ENCODE measurements around the gene LDLRAD2. TPM values are rescaled to one million over a fixed set of nuclear protein-coding genes. Genes with fewer than 3 reads are reported as not detected.

LDLRAD2 gene
- polyA plus RNA-seq, 1 of the 3 experiments (the other 2 are of a cell fraction), result 0.02 TPM

- Histone ChIP-seq H3K79me2 (ENCODE audit: insufficient read depth) (no peaks in the 10 kb centered on the region), H2AFZ (ENCODE audit: low read depth) (no peak overlapping the region), H3K9me2 (no peaks in the 10 kb centered on the region), H3K4me1 (ENCODE audit: control insufficient read depth in 1 of 2, insufficient read depth in 2 of 2, low read depth in 1 of 2, low read length in 1 of 2) (no peaks in the 10 kb centered on the region; a peak in 1 of 4 replicates), H3K27me3 (ENCODE audit: insufficient read depth) (no peaks in the 10 kb centered on the region), H4K20me1 (ENCODE audit: insufficient read depth) (no peaks in the 10 kb centered on the region), H3K4me2 (no peak overlapping the region), H3K9ac (no peak overlapping the region), H3K9me3 (no peaks in the 10 kb centered on the region), H3K27ac (ENCODE audit: low read depth in 2 of 2, low read length in 1 of 2) (no peak overlapping the region), H3F3A (replicated peaks; ENCODE audit: insufficient read depth) (peaks cover 13% of the 10 kb centered on the region), H3K36me3 (replicated peaks in 1 of 2; ENCODE audit: control insufficient read depth in 1 of 2, insufficient read depth in 2 of 2, low read length in 1 of 2) (no peaks in the 10 kb centered on the region), H3K4me3 (ENCODE audit: low read depth in 2 of 2, low read length in 1 of 2) (no peak overlapping the region)
- peak; percentile 43; the same call in 1 of the 2 replicates for TF ChIP-seq JUND (IDR thresholded peaks at IDR 0.05)
- TF ChIP-seq USF1 (IDR thresholded peaks at IDR 0.05; ENCODE audit: borderline replicate concordance, low read depth), result 0 out of 2 replicates have a peak, but pooled peaks have one; percentile 10
- TF ChIP-seq GATA2 (CRISPR knock-in tag; IDR thresholded peaks at IDR 0.05), result no peak
- TF ChIP-seq GABPA (IDR thresholded peaks at IDR 0.05; ENCODE audit: low read depth), result no peak
- TF ChIP-seq FOSL2 (IDR thresholded peaks at IDR 0.05; ENCODE audit: borderline replicate concordance, low read depth), result peak; percentile 55
- peak; percentile 45; the same call in 1 of the 2 replicates for TF ChIP-seq TCF12 (IDR thresholded peaks at IDR 0.05)
- TF ChIP-seq, protein P1, sequence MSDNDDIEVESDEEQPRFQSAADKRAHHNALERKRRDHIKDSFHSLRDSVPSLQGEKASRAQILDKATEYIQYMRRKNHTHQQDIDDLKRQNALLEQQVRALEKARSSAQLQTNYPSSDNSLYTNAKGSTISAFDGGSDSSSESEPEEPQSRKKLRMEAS (IDR thresholded peaks at IDR 0.05; ENCODE audit: low read depth), result no peak
- 0 out of 2 replicates have a peak, but pooled peaks have one; percentile 25 for TF ChIP-seq TEAD4 (IDR thresholded peaks at IDR 0.05; ENCODE audit: borderline replicate concordance, insufficient read depth)
- DNase-seq, result no peak
- ChIA-PET CTCF (no interaction called here), POLR2A (no interaction called here)
- 73% methylated on average over 8 of the region's 8 CpGs for WGBS (ENCODE audit: low lambda C conversion rate)
Measured at GRCh38 chr1:21816602-21817302, 4.7 kb downstream of the LDLRAD2 start.

GRCh38 chr1:21818656-21819055 lies 6.6 kb downstream of the LDLRAD2 start:
- no peaks in the 10 kb centered on the region for H3K9me3 ChIP-seq
- no peaks in the 10 kb centered on the region for H3K27me3 ChIP-seq (ENCODE audit: insufficient read depth)
- H3F3A ChIP-seq (replicated peaks; ENCODE audit: insufficient read depth), result peaks cover 13% of the 10 kb centered on the region
- no peaks in the 10 kb centered on the region for H3K9me2 ChIP-seq
- H3K4me3 ChIP-seq (ENCODE audit: low read depth in 2 of 2, low read length in 1 of 2), result no peak overlapping the region
- no peak overlapping the region for H3K27ac ChIP-seq (ENCODE audit: low read depth in 2 of 2, low read length in 1 of 2)
- peak; percentile 97 for DNase-seq
- POLR2A ChIA-PET, result no interaction called here
- H3K4me1 ChIP-seq (ENCODE audit: control insufficient read depth in 1 of 2, insufficient read depth in 2 of 2, low read depth in 1 of 2, low read length in 1 of 2), result no peaks in the 10 kb centered on the region; a peak in 1 of 4 replicates
- CTCF ChIA-PET, result no interaction called here
- no peak overlapping the region for H2AFZ ChIP-seq (ENCODE audit: low read depth)
- peaks cover 0 to 8% of the 10 kb centered on the region in 2 experiments for H3K36me3 ChIP-seq (replicated peaks in 1 of 2; ENCODE audit: control insufficient read depth in 1 of 2, insufficient read depth in 2 of 2, low read length in 1 of 2)
- no peaks in the 10 kb centered on the region for H3K79me2 ChIP-seq (ENCODE audit: insufficient read depth)
- TF ChIP-seq FOXM1 (IDR thresholded peaks at IDR 0.05; ENCODE audit: low read depth) (no peak), SIN3A (IDR thresholded peaks at IDR 0.05; ENCODE audit: borderline replicate concordance, low read depth, low read length) (no peak), TEAD4 (IDR thresholded peaks at IDR 0.05; ENCODE audit: borderline replicate concordance, insufficient read depth) (no peak), EP300 (IDR thresholded peaks at IDR 0.05; ENCODE audit: borderline replicate concordance in 1 of 2, low read depth in 1 of 2, low read length in 1 of 2) (no peak), TAF1 (IDR thresholded peaks at IDR 0.05; ENCODE audit: borderline replicate concordance, low read depth, low read length) (no peak), RXRA (IDR thresholded peaks at IDR 0.05; ENCODE audit: borderline replicate concordance, low read depth) (no peak), USF2 (IDR thresholded peaks at IDR 0.05; ENCODE audit: borderline replicate concordance, low read depth, low read length) (no peak), USF1 (IDR thresholded peaks at IDR 0.05; ENCODE audit: borderline replicate concordance, low read depth) (no peak), RCOR1 (IDR thresholded peaks at IDR 0.05; ENCODE audit: low read length) (no peak), JUND (IDR thresholded peaks at IDR 0.05) (no peak), FOXJ3 (CRISPR knock-in tag; IDR thresholded peaks at IDR 0.05) (no peak)
- H3K9ac ChIP-seq, result no peak overlapping the region
- H3K4me2 ChIP-seq, result no peak overlapping the region
- WGBS (ENCODE audit: low lambda C conversion rate), result 53% methylated on average over 9 of the region's 10 CpGs
- H4K20me1 ChIP-seq (ENCODE audit: insufficient read depth), result no peaks in the 10 kb centered on the region

Data from SK-N-SH (cell line).